PC-3 (cell line): ENCODE results near the gene MYO5B.

ENCODE experiments used
- EZH2 ChIP-seq: fragments of 300-600 bp; sonication (generic); IDR thresholded peaks from one replicate; pipeline ENCODE4 v1.6.1; 2017; ENCODE audit warnings: antibody characterized with exemption, mild to moderate bottlenecking, low read length; ENCODE audit not compliant: unreplicated experiment
- EZH2phosphoT487 ChIP-seq: fragments of 300-600 bp; sonication (generic); IDR thresholded peaks from 2 replicates; pipeline ENCODE4 v1.6.1; 2018; ENCODE audit warnings: mild to moderate bottlenecking, antibody characterized with exemption, low read length, borderline replicate concordance
- TF ChIP-seq, protein P1 (sequence below): fragments of 300-600 bp; sonication (generic); conservative IDR thresholded peaks from 2 replicates; pipeline ENCODE4 v1.5.1; 2017; ENCODE audit warnings: antibody characterized with exemption, low read depth, mild to moderate bottlenecking, low read length

DNA sequence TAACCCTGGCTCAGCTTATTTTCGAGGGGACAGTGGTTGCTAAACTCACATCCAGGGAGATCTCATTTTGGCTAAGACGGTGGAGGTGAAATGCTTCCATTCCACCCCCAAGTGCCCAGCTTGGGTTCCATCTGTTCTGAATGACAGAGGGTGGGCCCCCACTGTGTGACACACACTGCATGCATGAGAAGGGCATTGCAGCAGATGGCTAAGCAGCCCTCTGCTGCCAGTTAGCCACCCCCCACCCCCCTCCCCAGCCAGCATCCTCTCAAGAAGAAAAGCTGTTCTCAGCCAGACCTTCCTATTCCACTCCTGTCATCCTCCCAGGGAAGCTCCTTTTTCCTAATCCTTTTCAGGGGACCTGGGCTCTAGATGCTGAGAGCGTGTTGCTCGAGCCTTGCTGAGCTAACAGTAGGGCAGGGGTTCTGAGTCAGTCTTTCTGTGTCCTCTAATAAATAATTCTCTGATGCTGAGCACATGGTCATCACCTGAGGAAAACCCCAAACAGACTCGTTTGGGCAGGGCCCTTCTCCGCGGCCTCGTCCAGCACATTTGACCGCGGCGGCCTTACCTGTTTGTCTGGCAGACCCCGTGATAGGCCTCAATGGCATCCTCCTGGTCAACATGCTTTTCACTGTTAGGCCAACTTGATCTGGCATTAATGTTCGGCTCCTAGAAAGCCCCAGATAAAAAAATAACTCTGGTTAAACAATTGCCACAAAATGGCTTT, 332.1 kb downstream of the MYO5B start:
- TF ChIP-seq, protein P1, sequence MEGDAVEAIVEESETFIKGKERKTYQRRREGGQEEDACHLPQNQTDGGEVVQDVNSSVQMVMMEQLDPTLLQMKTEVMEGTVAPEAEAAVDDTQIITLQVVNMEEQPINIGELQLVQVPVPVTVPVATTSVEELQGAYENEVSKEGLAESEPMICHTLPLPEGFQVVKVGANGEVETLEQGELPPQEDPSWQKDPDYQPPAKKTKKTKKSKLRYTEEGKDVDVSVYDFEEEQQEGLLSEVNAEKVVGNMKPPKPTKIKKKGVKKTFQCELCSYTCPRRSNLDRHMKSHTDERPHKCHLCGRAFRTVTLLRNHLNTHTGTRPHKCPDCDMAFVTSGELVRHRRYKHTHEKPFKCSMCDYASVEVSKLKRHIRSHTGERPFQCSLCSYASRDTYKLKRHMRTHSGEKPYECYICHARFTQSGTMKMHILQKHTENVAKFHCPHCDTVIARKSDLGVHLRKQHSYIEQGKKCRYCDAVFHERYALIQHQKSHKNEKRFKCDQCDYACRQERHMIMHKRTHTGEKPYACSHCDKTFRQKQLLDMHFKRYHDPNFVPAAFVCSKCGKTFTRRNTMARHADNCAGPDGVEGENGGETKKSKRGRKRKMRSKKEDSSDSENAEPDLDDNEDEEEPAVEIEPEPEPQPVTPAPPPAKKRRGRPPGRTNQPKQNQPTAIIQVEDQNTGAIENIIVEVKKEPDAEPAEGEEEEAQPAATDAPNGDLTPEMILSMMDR = no peak
- TF ChIP-seq EZH2 = no peak
- no peak for TF ChIP-seq EZH2phosphoT487
